Lower lobe of right lung (tissue), 2 donors: ENCODE results near the gene XDH. TPM values are rescaled to one million over a fixed set of nuclear protein-coding genes. Genes with fewer than 3 reads are reported as not detected.

Experiments used
- ATAC-seq, 2 donors: fragments of 200-7000 bp; cut with Tn5 transposase; one replicate each; pipeline ENCODE4 v1.9.1; 2020 to 2022; ENCODE audit warnings: mild to moderate bottlenecking in 2 of 2, moderate library complexity in 2 of 2
- DNase-seq: peaks from one replicate; pipeline ENCODE4 v3.0.0-alpha.2; 2020
- H3K27ac ChIP-seq: fragments of 200-600 bp; one replicate; pipeline ENCODE4 v1.8.0; 2022
- H3K27me3 ChIP-seq: fragments of 200-600 bp; one replicate; pipeline ENCODE4 v1.8.0; 2022; ENCODE audit warnings: low read depth
- H3K36me3 ChIP-seq: fragments of 200-600 bp; one replicate; pipeline ENCODE4 v1.8.0; 2022; ENCODE audit warnings: mild to moderate bottlenecking
- H3K4me1 ChIP-seq: fragments of 200-600 bp; one replicate; pipeline ENCODE4 v1.8.0; 2022
- H3K4me3 ChIP-seq: fragments of 200-600 bp; one replicate; pipeline ENCODE4 v1.8.0; 2022; ENCODE audit warnings: mild to moderate bottlenecking
- H3K9me3 ChIP-seq: fragments of 200-600 bp; one replicate; pipeline ENCODE4 v1.8.0; 2022
- intact Hi-C: fragments of 100-400 bp; cut with DNase I; formaldehyde crosslinking; loops from one replicate; pipeline ENCODE4 v1.11.0; 2022
- total RNA-seq: library from RNA; stranded (reverse); fragmentation: NEBNext Ultra II Directional; extraction: Animal tissue kit (Norgen Biotek cat#: 25700); gene quantifications from one replicate; pipeline ENCODE4 v1.2.1, GENCODE V29; 2021
- TF ChIP-seq, protein P1 (sequence below): fragments of 200-600 bp; IDR thresholded peaks from one replicate; pipeline ENCODE4 v1.8.0; 2022; ENCODE audit warnings: antibody characterized with exemption, mild to moderate bottlenecking
- donor health status: DM: no; HTN: yes; CAD: no; lungs with severe emphysema.

XDH gene
- total RNA-seq, 1 donor from 2014 or later = 0.27 TPM

DNA sequence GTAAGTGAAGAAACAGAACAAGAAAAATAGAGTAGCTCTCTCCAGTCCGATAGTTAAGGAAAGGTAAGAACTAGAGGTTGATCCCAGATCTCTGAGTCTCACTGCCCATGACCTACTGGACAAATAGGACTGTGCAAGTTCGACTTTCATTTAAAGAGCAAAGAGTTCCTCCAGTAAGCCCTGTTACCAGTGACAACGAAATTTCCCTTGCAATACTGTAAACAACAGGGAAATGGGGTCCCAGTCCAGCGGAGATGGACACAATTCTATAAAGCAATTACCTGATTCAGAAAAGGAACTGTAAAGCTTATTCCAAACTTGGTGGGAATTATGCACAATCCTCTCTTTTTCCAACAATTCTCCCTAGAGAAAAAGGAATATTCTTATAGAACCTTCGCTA is 65.9 kb downstream of the XDH start:
- ATAC-seq (no peak), DNase-seq (no peak)
- H3K4me3 ChIP-seq = no peak overlapping the region
- H3K27me3 ChIP-seq = no peaks in the 10 kb centered on the region
- TF ChIP-seq, protein P1, sequence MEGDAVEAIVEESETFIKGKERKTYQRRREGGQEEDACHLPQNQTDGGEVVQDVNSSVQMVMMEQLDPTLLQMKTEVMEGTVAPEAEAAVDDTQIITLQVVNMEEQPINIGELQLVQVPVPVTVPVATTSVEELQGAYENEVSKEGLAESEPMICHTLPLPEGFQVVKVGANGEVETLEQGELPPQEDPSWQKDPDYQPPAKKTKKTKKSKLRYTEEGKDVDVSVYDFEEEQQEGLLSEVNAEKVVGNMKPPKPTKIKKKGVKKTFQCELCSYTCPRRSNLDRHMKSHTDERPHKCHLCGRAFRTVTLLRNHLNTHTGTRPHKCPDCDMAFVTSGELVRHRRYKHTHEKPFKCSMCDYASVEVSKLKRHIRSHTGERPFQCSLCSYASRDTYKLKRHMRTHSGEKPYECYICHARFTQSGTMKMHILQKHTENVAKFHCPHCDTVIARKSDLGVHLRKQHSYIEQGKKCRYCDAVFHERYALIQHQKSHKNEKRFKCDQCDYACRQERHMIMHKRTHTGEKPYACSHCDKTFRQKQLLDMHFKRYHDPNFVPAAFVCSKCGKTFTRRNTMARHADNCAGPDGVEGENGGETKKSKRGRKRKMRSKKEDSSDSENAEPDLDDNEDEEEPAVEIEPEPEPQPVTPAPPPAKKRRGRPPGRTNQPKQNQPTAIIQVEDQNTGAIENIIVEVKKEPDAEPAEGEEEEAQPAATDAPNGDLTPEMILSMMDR = no peak
- intact Hi-C loops = no loop called here
- no peak overlapping the region for H3K27ac ChIP-seq
- no peaks in the 10 kb centered on the region for H3K9me3 ChIP-seq
- H3K36me3 ChIP-seq = no peaks in the 10 kb centered on the region
- no peaks in the 10 kb centered on the region for H3K4me1 ChIP-seq

DNA sequence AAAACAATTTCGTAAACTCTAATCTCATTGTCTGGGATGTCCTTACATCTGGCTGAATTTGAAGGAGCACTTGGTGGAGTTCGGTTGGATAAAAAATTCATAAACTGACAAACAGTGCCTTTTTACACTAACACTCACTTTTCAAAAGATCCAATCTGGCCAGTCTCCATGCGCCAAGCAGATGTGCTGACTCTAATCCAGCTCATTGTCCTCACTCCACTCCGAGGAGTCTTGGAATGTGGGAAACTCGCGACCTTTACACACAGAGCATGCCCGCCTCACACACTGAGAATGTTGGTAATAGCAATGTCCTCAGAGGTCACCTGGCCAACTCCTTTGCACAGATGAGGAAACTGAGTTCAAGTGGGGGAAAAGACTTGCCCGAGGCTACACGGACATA is 66.8 kb downstream of the XDH start:
- Histone ChIP-seq H3K27me3 (no peaks in the 10 kb centered on the region), H3K9me3 (no peaks in the 10 kb centered on the region), H3K4me1 (no peaks in the 10 kb centered on the region), H3K4me3 (no peak overlapping the region), H3K27ac (no peak overlapping the region), H3K36me3 (no peaks in the 10 kb centered on the region)
- TF ChIP-seq, protein P1 = no peak
- DNase-seq (no peak), ATAC-seq (peak in 1 of 2 donors; percentile 71)
- intact Hi-C loops = no loop called here

DNA sequence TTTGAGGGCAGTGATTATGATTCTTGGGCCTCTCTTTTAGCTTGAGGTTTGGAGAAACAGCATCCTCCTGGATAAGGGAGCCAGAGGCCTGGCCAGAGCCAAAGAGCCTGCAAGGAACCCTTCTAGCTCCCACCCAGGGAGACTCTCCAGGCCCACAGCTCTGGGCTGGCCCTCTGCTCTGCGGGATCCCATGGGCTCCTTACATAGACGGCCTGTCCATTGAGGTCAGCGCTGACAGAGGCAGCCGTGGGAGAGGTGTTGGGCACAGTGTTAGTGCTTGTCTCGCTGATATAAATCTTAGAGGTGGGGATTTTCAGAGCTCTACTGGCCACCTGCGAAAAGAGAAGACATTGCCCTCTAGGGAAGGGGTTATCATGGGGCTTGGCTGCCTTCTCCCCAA is 67.2 kb downstream of the XDH start:
- no peak for DNase-seq
- Histone ChIP-seq H3K4me3 (no peak overlapping the region), H3K4me1 (no peaks in the 10 kb centered on the region), H3K36me3 (no peaks in the 10 kb centered on the region), H3K27me3 (no peaks in the 10 kb centered on the region), H3K27ac (no peak overlapping the region), H3K9me3 (no peaks in the 10 kb centered on the region)
- TF ChIP-seq, protein P1 = no peak
- intact Hi-C loops = no loop called here
- peak in 1 of 2 donors; percentile 50 for ATAC-seq

DNA sequence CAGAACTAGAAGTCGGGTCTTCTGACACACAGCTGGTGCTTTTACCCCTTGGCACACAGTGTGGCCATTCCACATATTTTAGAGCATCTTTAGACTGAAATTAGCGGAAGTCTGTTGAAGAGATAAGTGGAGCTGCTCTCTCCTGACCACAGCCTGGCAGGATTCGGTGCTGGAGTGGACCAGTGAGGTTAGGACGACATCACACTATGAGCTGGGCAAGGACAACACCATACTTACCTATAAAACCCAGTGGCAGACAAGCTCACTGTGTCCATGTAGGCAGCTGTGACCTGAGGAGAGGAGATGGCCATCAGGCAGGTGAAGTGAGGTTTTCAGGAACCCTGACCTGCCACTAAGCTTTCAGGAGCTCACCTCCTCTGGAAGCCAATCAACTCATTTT is 70.1 kb downstream of the XDH start:
- no peaks in the 10 kb centered on the region for H3K9me3 ChIP-seq
- no peaks in the 10 kb centered on the region for H3K36me3 ChIP-seq
- H3K27ac ChIP-seq = no peak overlapping the region
- DNase-seq = no peak
- TF ChIP-seq, protein P1 = no peak
- H3K27me3 ChIP-seq = no peaks in the 10 kb centered on the region
- intact Hi-C loops = no loop called here
- H3K4me1 ChIP-seq = no peaks in the 10 kb centered on the region
- H3K4me3 ChIP-seq = no peak overlapping the region
- ATAC-seq = no peak

DNA sequence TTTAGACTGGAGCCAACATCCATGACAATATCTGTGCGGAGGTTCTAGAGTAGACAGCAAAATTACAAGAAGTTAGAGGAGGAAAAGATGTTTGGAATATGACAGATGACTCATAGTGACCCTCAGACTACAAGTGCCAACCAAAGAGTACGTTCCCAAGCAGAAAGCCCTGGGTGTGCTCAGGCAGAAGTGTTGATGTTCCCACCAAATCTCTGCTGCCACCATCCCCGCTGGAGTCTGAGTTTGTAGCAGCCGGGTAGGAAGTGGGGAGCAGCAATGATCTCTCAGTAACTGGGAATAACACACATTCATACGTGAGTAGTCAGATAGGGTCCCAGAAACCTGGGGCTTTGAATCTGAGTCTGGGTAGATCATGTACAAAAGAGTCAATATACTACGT is 73.2 kb downstream of the XDH start:
- ATAC-seq (no peak), DNase-seq (no peak)
- TF ChIP-seq, protein P1 = no peak
- Histone ChIP-seq H3K27ac (no peak overlapping the region), H3K9me3 (no peaks in the 10 kb centered on the region), H3K4me1 (no peaks in the 10 kb centered on the region), H3K36me3 (no peaks in the 10 kb centered on the region), H3K4me3 (no peak overlapping the region), H3K27me3 (no peaks in the 10 kb centered on the region)
- intact Hi-C loops = no loop called here

DNA sequence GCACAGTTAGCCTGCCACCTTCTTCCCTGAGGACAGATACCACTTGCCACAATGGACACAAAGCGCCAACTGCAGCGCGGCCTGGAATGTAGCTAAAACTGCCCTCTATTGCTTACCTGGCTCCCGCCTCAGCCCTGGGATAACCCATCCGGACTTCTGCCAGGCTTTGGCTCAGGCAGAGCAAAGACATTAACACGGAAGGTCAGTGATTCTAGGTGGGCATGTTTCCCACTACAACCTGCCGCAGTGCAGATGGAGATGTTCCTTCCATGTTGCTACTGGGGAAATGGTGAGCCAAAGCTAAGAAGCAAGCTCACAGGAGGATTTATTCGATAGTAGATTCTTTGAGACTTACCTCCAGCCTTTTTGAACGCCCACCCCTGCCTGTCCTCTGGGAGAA is 74.8 kb downstream of the XDH start:
- H3K4me3 ChIP-seq = no peak overlapping the region
- H3K4me1 ChIP-seq = no peaks in the 10 kb centered on the region
- no peaks in the 10 kb centered on the region for H3K36me3 ChIP-seq
- intact Hi-C loops = loop anchor here (10.0 kb wide), 1 partner anchor 625 kb away; no protein-coding TSS in a partner anchor
- no peaks in the 10 kb centered on the region for H3K9me3 ChIP-seq
- no peak overlapping the region for H3K27ac ChIP-seq
- TF ChIP-seq, protein P1 = no peak
- no peaks in the 10 kb centered on the region for H3K27me3 ChIP-seq
- ATAC-seq (no peak), DNase-seq (no peak)
